Measurements from ENCODE around the gene ATP2B2.

ATP2B2 gene

DNA sequence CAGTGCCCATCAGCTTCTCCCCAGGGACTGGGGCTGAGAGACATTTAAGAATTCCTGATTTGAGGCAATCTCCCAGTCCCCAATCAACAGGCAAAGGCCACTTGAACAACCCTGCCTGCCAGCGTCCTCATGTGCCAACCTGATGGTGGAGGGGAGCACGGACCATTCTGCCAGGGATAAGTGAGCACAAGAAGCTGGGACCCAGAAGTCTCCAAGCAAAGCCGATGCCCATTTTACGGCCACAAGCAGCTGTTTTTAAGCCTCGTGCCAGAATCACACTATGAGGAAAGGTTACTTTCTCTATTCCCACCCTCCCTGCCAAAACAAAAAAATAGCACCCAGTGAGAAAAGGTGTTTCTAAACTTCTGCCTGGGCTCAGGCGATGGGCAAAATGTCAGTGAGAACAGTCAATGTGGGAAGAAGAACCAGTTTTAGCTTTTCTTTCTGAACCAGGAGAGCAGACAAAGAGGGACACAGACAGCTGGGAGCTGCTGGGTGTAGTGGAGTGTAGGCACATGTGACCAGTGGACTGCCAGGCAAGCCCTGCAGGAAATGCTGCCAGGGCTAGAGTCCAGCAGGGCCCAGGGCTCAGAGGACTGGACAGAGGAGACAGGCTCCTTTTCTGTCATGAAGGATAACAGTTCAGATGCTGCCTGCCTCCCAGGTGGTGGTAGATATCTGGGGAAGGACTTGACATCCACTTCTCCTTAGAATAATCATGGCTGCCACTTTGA is 57.7 kb downstream of the ATP2B2 start:
- no peak for ATAC-seq
- TF ChIP-seq, protein P1, sequence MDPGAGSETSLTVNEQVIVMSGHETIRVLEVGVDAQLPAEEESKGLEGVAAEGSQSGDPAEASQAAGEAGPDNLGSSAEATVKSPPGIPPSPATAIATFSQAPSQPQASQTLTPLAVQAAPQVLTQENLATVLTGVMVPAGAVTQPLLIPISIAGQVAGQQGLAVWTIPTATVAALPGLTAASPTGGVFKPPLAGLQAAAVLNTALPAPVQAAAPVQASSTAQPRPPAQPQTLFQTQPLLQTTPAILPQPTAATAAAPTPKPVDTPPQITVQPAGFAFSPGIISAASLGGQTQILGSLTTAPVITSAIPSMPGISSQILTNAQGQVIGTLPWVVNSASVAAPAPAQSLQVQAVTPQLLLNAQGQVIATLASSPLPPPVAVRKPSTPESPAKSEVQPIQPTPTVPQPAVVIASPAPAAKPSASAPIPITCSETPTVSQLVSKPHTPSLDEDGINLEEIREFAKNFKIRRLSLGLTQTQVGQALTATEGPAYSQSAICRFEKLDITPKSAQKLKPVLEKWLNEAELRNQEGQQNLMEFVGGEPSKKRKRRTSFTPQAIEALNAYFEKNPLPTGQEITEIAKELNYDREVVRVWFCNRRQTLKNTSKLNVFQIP (CRISPR knock-in tag; IDR thresholded peaks at IDR 0.05; ENCODE audit: borderline replicate concordance, low read depth), result no peak
- TF ChIP-seq, protein P2, sequence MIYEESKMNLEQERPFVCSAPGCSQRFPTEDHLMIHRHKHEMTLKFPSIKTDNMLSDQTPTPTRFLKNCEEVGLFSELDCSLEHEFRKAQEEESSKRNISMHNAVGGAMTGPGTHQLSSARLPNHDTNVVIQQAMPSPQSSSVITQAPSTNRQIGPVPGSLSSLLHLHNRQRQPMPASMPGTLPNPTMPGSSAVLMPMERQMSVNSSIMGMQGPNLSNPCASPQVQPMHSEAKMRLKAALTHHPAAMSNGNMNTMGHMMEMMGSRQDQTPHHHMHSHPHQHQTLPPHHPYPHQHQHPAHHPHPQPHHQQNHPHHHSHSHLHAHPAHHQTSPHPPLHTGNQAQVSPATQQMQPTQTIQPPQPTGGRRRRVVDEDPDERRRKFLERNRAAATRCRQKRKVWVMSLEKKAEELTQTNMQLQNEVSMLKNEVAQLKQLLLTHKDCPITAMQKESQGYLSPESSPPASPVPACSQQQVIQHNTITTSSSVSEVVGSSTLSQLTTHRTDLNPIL (CRISPR knock-in tag; IDR thresholded peaks at IDR 0.05; ENCODE audit: low read depth), result no peak
- TF ChIP-seq ZNF565 (CRISPR knock-in tag; conservative IDR thresholded peaks at IDR 0.05; ENCODE audit: low read depth) (no peak), ISL1 (CRISPR knock-in tag; IDR thresholded peaks at IDR 0.05) (no peak)

DNA sequence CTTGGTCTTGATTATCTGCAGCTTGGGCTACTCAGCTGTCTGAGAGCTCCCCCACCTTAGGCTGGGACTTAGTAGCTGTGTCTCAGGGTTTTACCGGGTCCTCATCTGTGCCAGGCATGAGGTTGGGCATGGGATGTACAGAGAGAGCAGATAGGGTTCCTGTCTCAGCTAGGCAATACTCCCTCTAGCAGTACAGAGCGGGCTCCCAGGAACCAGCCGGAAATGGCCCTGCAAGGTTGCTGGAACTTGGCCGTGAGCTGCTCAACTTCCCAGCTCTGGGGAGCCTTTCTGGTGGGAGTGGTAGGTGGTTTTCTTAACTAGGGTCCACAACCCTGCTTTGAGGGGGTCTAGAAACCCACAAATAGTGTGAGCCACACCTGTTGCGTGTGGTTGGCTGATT is 58.3 kb downstream of the ATP2B2 start:
- ATAC-seq, result no peak
- no peak for TF ChIP-seq TOX (CRISPR knock-in tag; IDR thresholded peaks at IDR 0.05; ENCODE audit: borderline replicate concordance)
- TF ChIP-seq, protein P3, sequence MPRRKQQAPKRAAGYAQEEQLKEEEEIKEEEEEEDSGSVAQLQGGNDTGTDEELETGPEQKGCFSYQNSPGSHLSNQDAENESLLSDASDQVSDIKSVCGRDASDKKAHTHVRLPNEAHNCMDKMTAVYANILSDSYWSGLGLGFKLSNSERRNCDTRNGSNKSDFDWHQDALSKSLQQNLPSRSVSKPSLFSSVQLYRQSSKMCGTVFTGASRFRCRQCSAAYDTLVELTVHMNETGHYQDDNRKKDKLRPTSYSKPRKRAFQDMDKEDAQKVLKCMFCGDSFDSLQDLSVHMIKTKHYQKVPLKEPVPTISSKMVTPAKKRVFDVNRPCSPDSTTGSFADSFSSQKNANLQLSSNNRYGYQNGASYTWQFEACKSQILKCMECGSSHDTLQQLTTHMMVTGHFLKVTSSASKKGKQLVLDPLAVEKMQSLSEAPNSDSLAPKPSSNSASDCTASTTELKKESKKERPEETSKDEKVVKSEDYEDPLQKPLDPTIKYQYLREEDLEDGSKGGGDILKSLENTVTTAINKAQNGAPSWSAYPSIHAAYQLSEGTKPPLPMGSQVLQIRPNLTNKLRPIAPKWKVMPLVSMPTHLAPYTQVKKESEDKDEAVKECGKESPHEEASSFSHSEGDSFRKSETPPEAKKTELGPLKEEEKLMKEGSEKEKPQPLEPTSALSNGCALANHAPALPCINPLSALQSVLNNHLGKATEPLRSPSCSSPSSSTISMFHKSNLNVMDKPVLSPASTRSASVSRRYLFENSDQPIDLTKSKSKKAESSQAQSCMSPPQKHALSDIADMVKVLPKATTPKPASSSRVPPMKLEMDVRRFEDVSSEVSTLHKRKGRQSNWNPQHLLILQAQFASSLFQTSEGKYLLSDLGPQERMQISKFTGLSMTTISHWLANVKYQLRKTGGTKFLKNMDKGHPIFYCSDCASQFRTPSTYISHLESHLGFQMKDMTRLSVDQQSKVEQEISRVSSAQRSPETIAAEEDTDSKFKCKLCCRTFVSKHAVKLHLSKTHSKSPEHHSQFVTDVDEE (CRISPR knock-in tag; IDR thresholded peaks at IDR 0.05), result no peak
- no peak for TF ChIP-seq ZNF565 (CRISPR knock-in tag; conservative IDR thresholded peaks at IDR 0.05; ENCODE audit: low read depth)
- TF ChIP-seq ZNF70 (CRISPR knock-in tag; IDR thresholded peaks at IDR 0.05), result no peak
- TF ChIP-seq ZFP30 (CRISPR knock-in tag; IDR thresholded peaks at IDR 0.05), result no peak
- no peak for TF ChIP-seq OSR1 (CRISPR knock-in tag; IDR thresholded peaks at IDR 0.05)
- no peak for TF ChIP-seq CSDC2 (CRISPR knock-in tag; IDR thresholded peaks at IDR 0.05)

DNA sequence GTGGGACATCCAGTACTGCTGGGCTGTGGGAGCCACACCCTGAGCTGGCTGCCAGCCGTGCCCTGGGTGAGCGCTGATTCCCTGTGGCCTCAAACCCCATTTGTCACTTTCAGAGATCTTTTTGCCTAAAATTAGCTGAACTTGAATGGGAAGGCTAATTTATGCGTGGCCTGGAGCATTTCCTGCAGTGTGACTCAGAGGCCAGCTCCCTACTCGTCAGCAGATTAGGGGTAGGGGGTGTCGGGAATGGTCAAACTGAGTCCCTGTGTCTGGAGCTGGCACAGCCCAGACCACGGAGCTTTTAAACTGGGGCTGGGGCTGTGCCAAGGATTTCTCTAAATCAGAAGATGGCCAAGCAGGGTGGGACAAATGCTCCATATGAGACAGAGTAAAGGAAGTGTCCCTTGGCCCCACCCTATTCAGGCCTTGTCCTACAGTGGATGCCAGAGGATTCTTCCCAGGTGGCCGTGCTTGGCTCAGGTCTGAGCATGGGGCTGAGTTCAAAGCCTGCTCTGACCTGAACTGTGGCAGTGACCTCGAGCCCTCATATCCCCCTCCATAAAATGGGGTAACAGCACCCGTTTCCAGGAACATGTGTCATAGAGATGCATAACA is 59.7 kb downstream of the ATP2B2 start:
- no peak for ATAC-seq
- TF ChIP-seq ZNF8 (CRISPR knock-in tag; IDR thresholded peaks at IDR 0.05) (no peak), OSR1 (CRISPR knock-in tag; IDR thresholded peaks at IDR 0.05) (no peak), RARB (CRISPR knock-in tag; IDR thresholded peaks at IDR 0.05) (no peak), TCF4 (CRISPR knock-in tag; IDR thresholded peaks at IDR 0.05; ENCODE audit: borderline replicate concordance) (no peak), GLIS3 (CRISPR knock-in tag; IDR thresholded peaks at IDR 0.05) (no peak), ZNF70 (CRISPR knock-in tag; IDR thresholded peaks at IDR 0.05) (no peak), ZNF565 (CRISPR knock-in tag; conservative IDR thresholded peaks at IDR 0.05; ENCODE audit: low read depth) (no peak), ZFP3 (CRISPR knock-in tag; IDR thresholded peaks at IDR 0.05) (no peak), SNAI2 (CRISPR knock-in tag; IDR thresholded peaks at IDR 0.05) (no peak), ARNTL (CRISPR knock-in tag; IDR thresholded peaks at IDR 0.05; ENCODE audit: borderline replicate concordance, low read depth) (no peak), ZC3H10 (CRISPR knock-in tag; IDR thresholded peaks at IDR 0.05) (no peak)
- TF ChIP-seq, protein P3 (CRISPR knock-in tag; IDR thresholded peaks at IDR 0.05), result no peak
- TF ChIP-seq, protein P4, sequence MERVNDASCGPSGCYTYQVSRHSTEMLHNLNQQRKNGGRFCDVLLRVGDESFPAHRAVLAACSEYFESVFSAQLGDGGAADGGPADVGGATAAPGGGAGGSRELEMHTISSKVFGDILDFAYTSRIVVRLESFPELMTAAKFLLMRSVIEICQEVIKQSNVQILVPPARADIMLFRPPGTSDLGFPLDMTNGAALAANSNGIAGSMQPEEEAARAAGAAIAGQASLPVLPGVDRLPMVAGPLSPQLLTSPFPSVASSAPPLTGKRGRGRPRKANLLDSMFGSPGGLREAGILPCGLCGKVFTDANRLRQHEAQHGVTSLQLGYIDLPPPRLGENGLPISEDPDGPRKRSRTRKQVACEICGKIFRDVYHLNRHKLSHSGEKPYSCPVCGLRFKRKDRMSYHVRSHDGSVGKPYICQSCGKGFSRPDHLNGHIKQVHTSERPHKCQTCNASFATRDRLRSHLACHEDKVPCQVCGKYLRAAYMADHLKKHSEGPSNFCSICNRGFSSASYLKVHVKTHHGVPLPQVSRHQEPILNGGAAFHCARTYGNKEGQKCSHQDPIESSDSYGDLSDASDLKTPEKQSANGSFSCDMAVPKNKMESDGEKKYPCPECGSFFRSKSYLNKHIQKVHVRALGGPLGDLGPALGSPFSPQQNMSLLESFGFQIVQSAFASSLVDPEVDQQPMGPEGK (CRISPR knock-in tag; IDR thresholded peaks at IDR 0.05; ENCODE audit: borderline replicate concordance), result no peak
- TF ChIP-seq, protein P5, sequence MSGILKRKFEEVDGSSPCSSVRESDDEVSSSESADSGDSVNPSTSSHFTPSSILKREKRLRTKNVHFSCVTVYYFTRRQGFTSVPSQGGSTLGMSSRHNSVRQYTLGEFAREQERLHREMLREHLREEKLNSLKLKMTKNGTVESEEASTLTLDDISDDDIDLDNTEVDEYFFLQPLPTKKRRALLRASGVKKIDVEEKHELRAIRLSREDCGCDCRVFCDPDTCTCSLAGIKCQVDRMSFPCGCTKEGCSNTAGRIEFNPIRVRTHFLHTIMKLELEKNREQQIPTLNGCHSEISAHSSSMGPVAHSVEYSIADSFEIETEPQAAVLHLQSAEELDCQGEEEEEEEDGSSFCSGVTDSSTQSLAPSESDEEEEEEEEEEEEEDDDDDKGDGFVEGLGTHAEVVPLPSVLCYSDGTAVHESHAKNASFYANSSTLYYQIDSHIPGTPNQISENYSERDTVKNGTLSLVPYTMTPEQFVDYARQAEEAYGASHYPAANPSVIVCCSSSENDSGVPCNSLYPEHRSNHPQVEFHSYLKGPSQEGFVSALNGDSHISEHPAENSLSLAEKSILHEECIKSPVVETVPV (CRISPR knock-in tag; IDR thresholded peaks at IDR 0.05), result no peak
- TF ChIP-seq, protein P2 (CRISPR knock-in tag; IDR thresholded peaks at IDR 0.05; ENCODE audit: low read depth), result no peak
- TF ChIP-seq, protein P1 (CRISPR knock-in tag; IDR thresholded peaks at IDR 0.05; ENCODE audit: borderline replicate concordance, low read depth), result no peak

Measured in SK-N-SH treated with all-trans-retinoic acid at 6 μM for 48 hours (cell line).